ENCODE data around the gene DNAJC17. TPM values are rescaled to one million over a fixed set of nuclear protein-coding genes. Genes with fewer than 3 reads are reported as not detected.
A peak's percentile ranks its signal among the peaks of the same experiment; 100 is the strongest.

DNAJC17 gene
- total and polyA plus RNA-seq, 5 experiments from 2014 or later: 17.5 to 38.4 (median 37.5) TPM

GRCh38 chr15:40785164-40785563, 22.1 kb downstream of the DNAJC17 start:
- H3K27ac Mint-ChIP-seq: no peak overlapping the region
- no peak for ATAC-seq
- H3K27me3 Mint-ChIP-seq: no peaks in the 10 kb centered on the region
- no peak for DNase-seq
- H3K9me3 Mint-ChIP-seq: no peaks in the 10 kb centered on the region
- POLR2A ChIA-PET: interaction anchor here (2.1 kb wide), 1 partner anchor 91 kb away, joined by 6 read pairs; the partner anchor contains the start of gene RAD51
- H3K4me1 Mint-ChIP-seq: peaks cover 18 to 30% (median 29%) of the 10 kb centered on the region in 4 donors
- H3K4me3 Mint-ChIP-seq: no peak overlapping the region
- H3K36me3 Mint-ChIP-seq: peaks cover 0 to 11% (median 0%) of the 10 kb centered on the region in 3 donors

- H3K36me3 Mint-ChIP-seq: peaks cover 0 to 18% (median 6%) of the 10 kb centered on the region in 3 donors
- ATAC-seq: peak; percentile 93 to 98
Observed at GRCh38 chr15:40782609-40783227, 24.6 kb downstream of the DNAJC17 start.

GRCh38 chr15:40776537-40777141, 30.6 kb downstream of the DNAJC17 start:
- Mint-ChIP-seq H3K4me3 (peak overlapping the region in 1 of 10 donors; percentile 39), H3K27ac (peak overlapping the region in 6 of 10 donors; percentile 20 to 89 (median 66)), H3K36me3 (peaks cover 0 to 60% (median 14%) of the 10 kb centered on the region in 3 donors), H3K9me3 (no peaks in the 10 kb centered on the region), H3K4me1 (peaks cover 2 to 18% (median 8%) of the 10 kb centered on the region in 4 donors), H3K27me3 (no peaks in the 10 kb centered on the region)
- DNase-seq (peak in 1 of 10 donors; percentile 37), ATAC-seq (peak in 1 of 2 donors; percentile 54)
- POLR2A ChIA-PET: interaction anchor here (1.3 to 1.5 kb wide), 2 partner anchors 11 to 12 kb away, joined by 5 read pairs; partner anchors contain the start of gene GCHFR

More at GRCh38 chr15:40782609-40783227, 24.6 kb downstream of the DNAJC17 start:
- H3K4me1 Mint-ChIP-seq: peaks cover 13 to 21% (median 17%) of the 10 kb centered on the region in 4 donors
- H3K27me3 Mint-ChIP-seq: no peaks in the 10 kb centered on the region
- no peak overlapping the region for H3K4me3 Mint-ChIP-seq
- no peaks in the 10 kb centered on the region for H3K9me3 Mint-ChIP-seq
- peak; percentile 63 to 89 (median 77) for DNase-seq
- POLR2A ChIA-PET: interaction anchor here (1.2 to 2.1 kb wide), 3 partner anchors 13 to 89 kb away, joined by 3 to 12 read pairs (median 4); partner anchors contain the start of genes C15orf62 and RAD51
- peak overlapping the region in 5 of 10 donors; percentile 18 to 71 (median 38) for H3K27ac Mint-ChIP-seq

- no peak for DNase-seq
- Mint-ChIP-seq H3K27me3 (no peaks in the 10 kb centered on the region), H3K4me1 (peaks cover 2 to 18% (median 8%) of the 10 kb centered on the region in 4 donors), H3K9me3 (no peaks in the 10 kb centered on the region), H3K4me3 (no peak overlapping the region), H3K27ac (peak overlapping the region in 1 of 10 donors; percentile 73), H3K36me3 (peaks cover 0 to 66% (median 14%) of the 10 kb centered on the region in 3 donors)
- ATAC-seq: no peak
- POLR2A ChIA-PET: interaction anchor here (1.3 to 1.5 kb wide), 2 partner anchors 10 to 12 kb away, joined by 5 read pairs; partner anchors contain the start of gene GCHFR
Observed at GRCh38 chr15:40775740-40776536, 31.3 kb downstream of the DNAJC17 start.

- no peak overlapping the region for H3K4me3 Mint-ChIP-seq
- H3K36me3 Mint-ChIP-seq: peaks cover 0 to 63% (median 14%) of the 10 kb centered on the region in 3 donors
- ATAC-seq (no peak), DNase-seq (no peak)
- H3K9me3 Mint-ChIP-seq: no peaks in the 10 kb centered on the region
- peaks cover 2 to 25% (median 13%) of the 10 kb centered on the region in 4 donors for H3K4me1 Mint-ChIP-seq
- POLR2A ChIA-PET: interaction anchor here (1.4 to 1.5 kb wide), 2 partner anchors 9 to 11 kb away, joined by 3 to 5 read pairs; partner anchors contain the start of gene GCHFR
- H3K27me3 Mint-ChIP-seq: no peaks in the 10 kb centered on the region
- H3K27ac Mint-ChIP-seq: no peak overlapping the region
Observed at GRCh38 chr15:40775007-40775406, 32.3 kb downstream of the DNAJC17 start.

DNA sequence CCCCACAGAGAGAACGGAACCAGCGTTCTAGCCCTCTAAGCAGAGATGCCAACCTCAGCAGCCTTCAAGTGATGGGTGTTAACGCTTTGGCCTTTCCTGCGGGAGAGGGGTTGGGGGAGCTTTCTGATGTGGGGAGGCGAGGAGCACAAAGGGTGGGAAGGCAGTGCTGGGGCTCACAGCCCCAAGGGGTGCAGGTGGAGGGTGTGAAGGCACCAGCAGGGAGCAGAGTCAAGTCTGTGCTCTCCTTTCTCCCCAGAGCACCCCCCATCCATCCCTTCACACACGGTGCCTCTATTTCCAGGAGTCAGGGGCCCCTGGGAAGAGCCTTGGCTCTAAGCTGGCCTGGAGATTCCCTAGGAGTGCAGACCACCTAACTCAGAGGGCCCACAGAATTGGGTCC, 33.4 kb downstream of the DNAJC17 start:
- POLR2A ChIA-PET: interaction anchor here (1.4 kb wide), 1 partner anchor 8 kb away, joined by 3 read pairs; no protein-coding TSS in a partner anchor
- Mint-ChIP-seq H3K36me3 (peaks cover 0 to 56% (median 8%) of the 10 kb centered on the region in 3 donors), H3K4me3 (no peak overlapping the region), H3K27ac (no peak overlapping the region), H3K27me3 (no peaks in the 10 kb centered on the region), H3K4me1 (peaks cover 8 to 36% (median 24%) of the 10 kb centered on the region in 4 donors), H3K9me3 (no peaks in the 10 kb centered on the region)
- DNase-seq (no peak), ATAC-seq (no peak)

DNA sequence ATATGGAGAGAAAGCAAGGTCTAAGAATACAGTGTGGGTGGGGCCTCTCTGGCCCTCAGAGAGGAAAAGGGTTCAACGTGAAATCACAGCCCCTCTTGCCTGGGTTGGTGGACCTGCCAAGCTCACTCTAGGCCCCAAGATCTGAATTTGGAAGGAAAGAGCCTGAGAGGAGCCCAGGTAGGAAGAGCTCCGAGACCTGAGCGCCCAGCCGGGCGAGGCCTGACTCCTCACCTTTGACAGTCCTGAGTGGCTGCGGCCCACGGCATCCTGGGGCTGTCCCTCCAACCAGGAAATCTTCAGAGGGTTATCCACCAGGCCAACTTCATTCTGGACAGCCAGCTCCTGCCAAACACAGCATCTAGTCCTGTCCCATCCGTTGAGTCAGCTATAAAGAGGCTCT, 33.8 kb downstream of the DNAJC17 start:
- Mint-ChIP-seq H3K9me3 (no peaks in the 10 kb centered on the region), H3K27ac (peak overlapping the region in 1 of 10 donors; percentile 51), H3K36me3 (peaks cover 0 to 54% (median 8%) of the 10 kb centered on the region in 3 donors), H3K4me3 (no peak overlapping the region), H3K27me3 (no peaks in the 10 kb centered on the region), H3K4me1 (peaks cover 8 to 40% (median 28%) of the 10 kb centered on the region in 4 donors)
- ATAC-seq: no peak
- DNase-seq: no peak
- POLR2A ChIA-PET: interaction anchor here (0.7 to 1.3 kb wide), 2 partner anchors 35 to 65 kb away, joined by 3 to 7 read pairs; no protein-coding TSS in a partner anchor

- no peak for ATAC-seq
- H3K27ac Mint-ChIP-seq: peak overlapping the region in 1 of 10 donors; percentile 34
- H3K9me3 Mint-ChIP-seq: no peaks in the 10 kb centered on the region
- H3K36me3 Mint-ChIP-seq: peaks cover 0 to 47% (median 6%) of the 10 kb centered on the region in 3 donors
- H3K4me1 Mint-ChIP-seq: peaks cover 8 to 36% (median 33%) of the 10 kb centered on the region in 4 donors
- no peak for DNase-seq
- H3K27me3 Mint-ChIP-seq: no peaks in the 10 kb centered on the region
- no peak overlapping the region for H3K4me3 Mint-ChIP-seq
- POLR2A ChIA-PET: interaction anchor here (0.6 to 1.3 kb wide), 2 partner anchors 16 to 33 kb away, joined by 3 to 7 read pairs; no protein-coding TSS in a partner anchor
Observed at GRCh38 chr15:40772014-40772413, 35.3 kb downstream of the DNAJC17 start.

GRCh38 chr15:40771242-40771641, 36.0 kb downstream of the DNAJC17 start:
- H3K4me1 Mint-ChIP-seq: peaks cover 8 to 33% (median 27%) of the 10 kb centered on the region in 4 donors
- no peak overlapping the region for H3K4me3 Mint-ChIP-seq
- POLR2A ChIA-PET: interaction anchor here (0.6 to 1.1 kb wide), 2 partner anchors 13 to 17 kb away, joined by 3 to 5 read pairs; no protein-coding TSS in a partner anchor
- no peak for ATAC-seq
- H3K27me3 Mint-ChIP-seq: no peaks in the 10 kb centered on the region
- no peak for DNase-seq
- H3K27ac Mint-ChIP-seq: peak overlapping the region in 4 of 10 donors; percentile 37 to 62 (median 50)
- H3K36me3 Mint-ChIP-seq: peaks cover 0 to 39% (median 0%) of the 10 kb centered on the region in 3 donors
- no peaks in the 10 kb centered on the region for H3K9me3 Mint-ChIP-seq

DNA sequence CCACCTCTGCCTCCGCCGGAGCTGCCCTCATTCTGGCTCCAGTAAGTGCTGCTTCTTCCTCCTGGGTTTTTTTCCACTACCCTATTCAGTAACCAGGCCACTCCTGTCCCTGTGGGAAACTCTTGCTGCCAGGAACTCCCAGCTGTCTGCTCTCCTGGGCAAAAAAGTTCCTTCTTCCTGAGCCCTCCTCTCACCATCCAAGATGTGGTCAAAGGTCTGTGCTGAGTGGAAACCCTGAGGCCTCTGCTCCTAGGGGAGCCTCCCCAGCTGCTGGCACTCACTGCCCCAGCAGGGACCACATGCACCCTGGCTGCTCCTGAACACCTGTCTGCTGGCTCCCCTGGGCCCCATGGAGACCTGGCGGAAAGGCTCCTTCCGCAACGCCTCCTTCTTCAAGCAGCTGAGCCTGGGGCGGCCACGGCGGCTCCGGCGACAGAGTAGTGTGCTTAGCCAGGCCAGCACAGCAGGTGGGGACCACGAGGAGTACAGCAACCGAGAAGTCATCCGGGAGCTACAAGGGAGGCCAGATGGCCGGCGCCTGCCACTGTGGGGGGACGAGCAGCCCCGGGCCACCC, 37.0 kb downstream of the DNAJC17 start:
- ATAC-seq: no peak
- Mint-ChIP-seq H3K36me3 (peaks cover 0 to 32% (median 0%) of the 10 kb centered on the region in 3 donors), H3K27ac (peak overlapping the region; percentile 25 to 98 (median 94)), H3K4me3 (peak overlapping the region; percentile 16 to 82 (median 77)), H3K9me3 (no peaks in the 10 kb centered on the region), H3K27me3 (no peaks in the 10 kb centered on the region), H3K4me1 (peaks cover 15 to 41% (median 36%) of the 10 kb centered on the region in 4 donors)
- no peak for DNase-seq
- POLR2A ChIA-PET: interaction anchor here (0.6 to 3.0 kb wide), 12 partner anchors 8 to 192 kb away, joined by 3 to 12 read pairs (median 4); partner anchors contain the start of genes RAD51 and VPS18

Measured in naive thymus-derived CD8-positive, alpha-beta T cell (primary cell).